ENCODE measurements around the gene PAX2.

- TF ChIP-seq CTCF (IDR thresholded peaks at IDR 0.05) (no peak), POLR2A (IDR thresholded peaks at IDR 0.05) (no peak)
These were observed 54.5 kb downstream of the PAX2 start for GRCh38 chr10:100799881-100800280.

Data from adrenal gland (tissue), 5 donors.